Choroid plexus epithelial cell (primary cell): ENCODE results near the gene RAD18.

ENCODE experiments used
- DNase-seq: peaks from one replicate; pipeline ENCODE4 v3.0.0-alpha.2; 2010; ENCODE audit warnings: low read depth
- H3K4me3 ChIP-seq: 2 replicates; pipeline ENCODE4 v1.5.1; 2011; ENCODE audit warnings: low read depth, mild to moderate bottlenecking, control low read depth, low read length, moderate library complexity
- CTCF ChIP-seq: conservative IDR thresholded peaks from 2 replicates; pipeline ENCODE4 v1.5.1; 2011; ENCODE audit warnings: low read depth, mild to moderate bottlenecking, control low read depth, inconsistent platforms, low read length, moderate library complexity

Gene RAD18

GRCh38 chr3:8840556-8840955 lies 122.7 kb downstream of the RAD18 start:
- no peak overlapping the region for H3K4me3 ChIP-seq
- peak; percentile 91 for DNase-seq
- TF ChIP-seq CTCF = no peak

GRCh38 chr3:8839607-8840325 lies 123.5 kb downstream of the RAD18 start:
- no peak for DNase-seq
- H3K4me3 ChIP-seq = no peak overlapping the region
- TF ChIP-seq CTCF = no peak

GRCh38 chr3:8838765-8839423 lies 124.4 kb downstream of the RAD18 start:
- no peak overlapping the region for H3K4me3 ChIP-seq
- TF ChIP-seq CTCF = no peak
- no peak for DNase-seq

GRCh38 chr3:8838234-8838633 lies 125.0 kb downstream of the RAD18 start:
- TF ChIP-seq CTCF = no peak
- DNase-seq = no peak
- H3K4me3 ChIP-seq = no peak overlapping the region

GRCh38 chr3:8837162-8837561 lies 126.1 kb downstream of the RAD18 start:
- H3K4me3 ChIP-seq = no peak overlapping the region
- TF ChIP-seq CTCF = no peak
- DNase-seq = peak; percentile 93

GRCh38 chr3:8836096-8836495 lies 127.2 kb downstream of the RAD18 start:
- no peak for TF ChIP-seq CTCF
- DNase-seq = no peak
- no peak overlapping the region for H3K4me3 ChIP-seq

- DNase-seq = no peak
- no peak overlapping the region for H3K4me3 ChIP-seq
- no peak for TF ChIP-seq CTCF
Observed at GRCh38 chr3:8835385-8835784, 127.9 kb downstream of the RAD18 start.
